Muscle layer of duodenum (tissue), 2 donors: ENCODE data around the gene DAPP1.

ENCODE experiments used
- H3K27ac ChIP-seq: one replicate; pipeline ENCODE4 v1.7.0; 2013; ENCODE audit warnings: mild to moderate bottlenecking, low read length
- H3K27me3 ChIP-seq: one replicate; pipeline ENCODE4 v1.7.0; 2013; ENCODE audit warnings: low read depth, mild to moderate bottlenecking, control low read depth, low read length
- H3K36me3 ChIP-seq, 2 donors: one replicate each; pipeline ENCODE4 v1.7.0; 2013; ENCODE audit warnings: low read length in 2 of 2, control low read depth in 1 of 2, mild to moderate bottlenecking in 1 of 2; ENCODE audit not compliant: insufficient read depth in 2 of 2, control insufficient read depth in 1 of 2
- H3K4me1 ChIP-seq, 2 donors: one replicate each; pipeline ENCODE4 v1.7.0; 2013; ENCODE audit warnings: low read length in 2 of 2, mild to moderate bottlenecking in 2 of 2, control low read depth in 1 of 2, moderate library complexity in 1 of 2; ENCODE audit not compliant: insufficient read depth in 2 of 2, control insufficient read depth in 1 of 2
- H3K4me3 ChIP-seq, 2 donors: one replicate each; pipeline ENCODE4 v1.7.0; 2013; ENCODE audit warnings: low read length in 2 of 2, low read depth in 1 of 2, mild to moderate bottlenecking in 1 of 2
- H3K9me3 ChIP-seq, 2 donors: one replicate each; pipeline ENCODE4 v1.7.0; 2013; ENCODE audit warnings: low read length in 2 of 2, control low read depth in 1 of 2, mild to moderate bottlenecking in 1 of 2; ENCODE audit not compliant: control insufficient read depth in 1 of 2
- donor health status: healthy.

Gene DAPP1

GRCh38 chr4:99855678-99856077 lies 39.1 kb downstream of the DAPP1 start:
- no peak overlapping the region for H3K4me3 ChIP-seq
- H3K9me3 ChIP-seq: peaks cover 0 to 6% of the 10 kb centered on the region in 2 donors
- no peak overlapping the region for H3K27ac ChIP-seq
- no peaks in the 10 kb centered on the region for H3K36me3 ChIP-seq
- H3K27me3 ChIP-seq: no peaks in the 10 kb centered on the region
- H3K4me1 ChIP-seq: peaks cover 0 to 4% of the 10 kb centered on the region in 2 donors

GRCh38 chr4:99856166-99856565 lies 39.5 kb downstream of the DAPP1 start:
- no peak overlapping the region for H3K4me3 ChIP-seq
- H3K27me3 ChIP-seq: no peaks in the 10 kb centered on the region
- no peak overlapping the region for H3K27ac ChIP-seq

GRCh38 chr4:99857307-99857706 lies 40.7 kb downstream of the DAPP1 start:
- no peak overlapping the region for H3K4me3 ChIP-seq
- H3K27me3 ChIP-seq: no peaks in the 10 kb centered on the region
- no peak overlapping the region for H3K27ac ChIP-seq
- peaks cover 0 to 4% of the 10 kb centered on the region in 2 donors for H3K4me1 ChIP-seq
- H3K9me3 ChIP-seq: peaks cover 0 to 6% of the 10 kb centered on the region in 2 donors
- no peaks in the 10 kb centered on the region for H3K36me3 ChIP-seq

More at GRCh38 chr4:99856166-99856565, 39.5 kb downstream of the DAPP1 start:
- Histone ChIP-seq H3K36me3 (no peaks in the 10 kb centered on the region), H3K4me1 (peaks cover 0 to 4% of the 10 kb centered on the region in 2 donors), H3K9me3 (peaks cover 0 to 6% of the 10 kb centered on the region in 2 donors)

- Histone ChIP-seq H3K27me3 (no peaks in the 10 kb centered on the region), H3K27ac (no peak overlapping the region), H3K36me3 (no peaks in the 10 kb centered on the region), H3K9me3 (peaks cover 0 to 3% of the 10 kb centered on the region in 2 donors), H3K4me1 (peaks cover 0 to 4% of the 10 kb centered on the region in 2 donors), H3K4me3 (no peak overlapping the region)
Observed at GRCh38 chr4:99859618-99860017, 43.0 kb downstream of the DAPP1 start.

GRCh38 chr4:99860521-99860920 lies 43.9 kb downstream of the DAPP1 start:
- Histone ChIP-seq H3K36me3 (no peaks in the 10 kb centered on the region), H3K27ac (no peak overlapping the region), H3K9me3 (no peaks in the 10 kb centered on the region), H3K27me3 (no peaks in the 10 kb centered on the region), H3K4me1 (peaks cover 0 to 4% of the 10 kb centered on the region in 2 donors), H3K4me3 (no peak overlapping the region)

GRCh38 chr4:99861120-99861905 lies 44.7 kb downstream of the DAPP1 start:
- H3K27ac ChIP-seq: no peak overlapping the region
- no peaks in the 10 kb centered on the region for H3K36me3 ChIP-seq
- H3K4me3 ChIP-seq: no peak overlapping the region
- no peaks in the 10 kb centered on the region for H3K27me3 ChIP-seq
- no peaks in the 10 kb centered on the region for H3K9me3 ChIP-seq
- peaks cover 0 to 4% of the 10 kb centered on the region in 2 donors for H3K4me1 ChIP-seq

- no peak overlapping the region for H3K4me3 ChIP-seq
Observed at GRCh38 chr4:99863804-99864203, 47.2 kb downstream of the DAPP1 start.

GRCh38 chr4:99868126-99868596 lies 51.5 kb downstream of the DAPP1 start:
- H3K4me3 ChIP-seq: no peak overlapping the region
- no peak overlapping the region for H3K27ac ChIP-seq
- no peaks in the 10 kb centered on the region for H3K27me3 ChIP-seq

More at GRCh38 chr4:99863804-99864203, 47.2 kb downstream of the DAPP1 start:
- Histone ChIP-seq H3K27me3 (no peaks in the 10 kb centered on the region), H3K4me1 (no peaks in the 10 kb centered on the region), H3K27ac (no peak overlapping the region), H3K9me3 (no peaks in the 10 kb centered on the region), H3K36me3 (no peaks in the 10 kb centered on the region)

GRCh38 chr4:99872570-99872969 lies 55.9 kb downstream of the DAPP1 start:
- Histone ChIP-seq H3K36me3 (no peaks in the 10 kb centered on the region), H3K4me1 (no peaks in the 10 kb centered on the region), H3K27ac (no peak overlapping the region), H3K9me3 (no peaks in the 10 kb centered on the region), H3K27me3 (no peaks in the 10 kb centered on the region), H3K4me3 (no peak overlapping the region)

More at GRCh38 chr4:99868126-99868596, 51.5 kb downstream of the DAPP1 start:
- no peaks in the 10 kb centered on the region for H3K9me3 ChIP-seq
- no peaks in the 10 kb centered on the region for H3K4me1 ChIP-seq
- no peaks in the 10 kb centered on the region for H3K36me3 ChIP-seq

GRCh38 chr4:99875071-99875470 lies 58.4 kb downstream of the DAPP1 start:
- Histone ChIP-seq H3K27me3 (no peaks in the 10 kb centered on the region), H3K27ac (no peak overlapping the region), H3K4me1 (no peaks in the 10 kb centered on the region)

GRCh38 chr4:99876946-99877345 lies 60.3 kb downstream of the DAPP1 start:
- Histone ChIP-seq H3K4me3 (no peak overlapping the region), H3K27ac (no peak overlapping the region), H3K4me1 (no peaks in the 10 kb centered on the region), H3K36me3 (peaks cover 28 to 32% of the 10 kb centered on the region in 2 donors), H3K27me3 (no peaks in the 10 kb centered on the region), H3K9me3 (no peaks in the 10 kb centered on the region)

More at GRCh38 chr4:99875071-99875470, 58.4 kb downstream of the DAPP1 start:
- H3K36me3 ChIP-seq: peaks cover 11 to 17% of the 10 kb centered on the region in 2 donors
- no peak overlapping the region for H3K4me3 ChIP-seq
- H3K9me3 ChIP-seq: no peaks in the 10 kb centered on the region
